Upper lobe of right lung (tissue), 1 donor: ENCODE measurements around the gene ELN. TPM values are rescaled to one million over a fixed set of nuclear protein-coding genes. Genes with fewer than 3 reads are reported as not detected.
A peak's percentile ranks its signal among the peaks of the same experiment; 100 is the strongest.

Source experiments
- ATAC-seq: fragments of 200-7000 bp; cut with Tn5 transposase; one replicate; pipeline ENCODE4 v1.9.1; 2020; ENCODE audit warnings: mild to moderate bottlenecking, moderate library complexity
- DNase-seq: peaks from one replicate; pipeline ENCODE4 v3.0.0-alpha.2; 2020
- H3K27ac ChIP-seq: fragments of 200-600 bp; one replicate; pipeline ENCODE4 v1.8.0; 2022
- H3K27me3 ChIP-seq: fragments of 200-600 bp; one replicate; pipeline ENCODE4 v1.8.0; 2022; ENCODE audit warnings: mild to moderate bottlenecking
- H3K36me3 ChIP-seq: fragments of 200-600 bp; one replicate; pipeline ENCODE4 v1.8.0; 2022
- H3K4me1 ChIP-seq: fragments of 200-600 bp; one replicate; pipeline ENCODE4 v1.8.0; 2022
- H3K4me3 ChIP-seq: fragments of 200-600 bp; one replicate; pipeline ENCODE4 v1.8.0; 2022; ENCODE audit warnings: mild to moderate bottlenecking
- H3K9me3 ChIP-seq: fragments of 200-600 bp; one replicate; pipeline ENCODE4 v1.8.0; 2022
- CTCF ChIP-seq: fragments of 200-600 bp; IDR thresholded peaks from one replicate; pipeline ENCODE4 v1.8.0; 2022; ENCODE audit warnings: antibody characterized with exemption
- intact Hi-C: fragments of 100-400 bp; cut with DNase I; formaldehyde crosslinking; loops from one replicate; pipeline ENCODE4 v1.11.0; 2022
- total RNA-seq: library from RNA; stranded (reverse); fragmentation: NEBNext Ultra II Directional; extraction: Animal tissue kit (Norgen Biotek cat#: 25700); gene quantifications from one replicate; pipeline ENCODE4 v1.2.1, GENCODE V29; 2021
- donor health status: DM: no; HTN: yes; CAD: no; lungs with severe emphysema.

The ELN gene
- total RNA-seq, 1 donor from 2014 or later = 231 TPM

- H3K36me3 ChIP-seq = peaks cover 22% of the 10 kb centered on the region
- ATAC-seq (no peak), DNase-seq (no peak)
- H3K4me1 ChIP-seq = peaks cover 18% of the 10 kb centered on the region
- TF ChIP-seq CTCF = no peak
- no peaks in the 10 kb centered on the region for H3K9me3 ChIP-seq
- no peak overlapping the region for H3K4me3 ChIP-seq
- H3K27ac ChIP-seq = peak overlapping the region; percentile 6
- intact Hi-C loops = no loop called here
- no peaks in the 10 kb centered on the region for H3K27me3 ChIP-seq
Measured at GRCh38 chr7:74097937-74098614, 70.1 kb downstream of the ELN start.

GRCh38 chr7:74099031-74099430, 71.1 kb downstream of the ELN start:
- intact Hi-C loops = no loop called here
- DNase-seq = no peak
- no peaks in the 10 kb centered on the region for H3K9me3 ChIP-seq
- H3K4me3 ChIP-seq = no peak overlapping the region
- peaks cover 9% of the 10 kb centered on the region for H3K4me1 ChIP-seq
- H3K27ac ChIP-seq = no peak overlapping the region
- peaks cover 24% of the 10 kb centered on the region for H3K36me3 ChIP-seq
- no peak for ATAC-seq
- no peak for TF ChIP-seq CTCF
- H3K27me3 ChIP-seq = no peaks in the 10 kb centered on the region

DNA sequence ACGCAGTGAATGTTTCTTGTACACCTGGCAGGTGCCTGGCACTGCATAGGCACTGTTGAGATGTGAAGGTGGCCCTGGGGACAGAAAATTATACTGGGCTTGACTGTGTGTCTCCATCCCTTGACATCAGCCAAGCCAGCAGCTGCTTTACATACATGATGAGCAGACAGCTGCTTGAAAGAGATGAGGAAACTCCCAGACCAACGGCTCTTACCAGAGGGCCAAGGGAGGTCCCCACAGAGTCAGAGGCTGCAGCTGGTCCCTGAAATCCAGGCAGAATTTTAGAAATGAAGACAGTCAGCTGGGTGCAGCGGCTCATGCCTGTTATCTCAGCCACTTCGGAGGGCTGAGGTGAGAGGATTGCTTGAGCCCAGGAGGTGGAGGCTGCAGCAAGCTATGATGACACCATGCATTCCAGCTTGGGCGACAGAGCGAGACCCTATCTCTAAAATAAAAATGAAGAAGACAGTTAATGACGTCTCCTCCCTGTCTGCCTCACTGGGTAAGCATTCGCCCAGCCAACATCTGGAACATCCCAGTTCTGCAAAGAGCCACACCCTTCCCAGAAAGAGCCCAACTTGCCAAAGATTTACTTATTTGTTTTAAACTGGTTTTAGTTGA, 73.2 kb downstream of the ELN start:
- Histone ChIP-seq H3K9me3 (no peaks in the 10 kb centered on the region), H3K36me3 (peaks cover 40% of the 10 kb centered on the region), H3K27me3 (no peaks in the 10 kb centered on the region), H3K4me3 (no peak overlapping the region), H3K4me1 (no peaks in the 10 kb centered on the region), H3K27ac (no peak overlapping the region)
- ATAC-seq (no peak), DNase-seq (no peak)
- intact Hi-C loops = no loop called here
- TF ChIP-seq CTCF = no peak

GRCh38 chr7:74103219-74103772, 75.3 kb downstream of the ELN start:
- Histone ChIP-seq H3K27me3 (no peaks in the 10 kb centered on the region), H3K36me3 (peaks cover 54% of the 10 kb centered on the region), H3K4me3 (no peak overlapping the region), H3K27ac (no peak overlapping the region), H3K9me3 (no peaks in the 10 kb centered on the region), H3K4me1 (no peaks in the 10 kb centered on the region)
- ATAC-seq (no peak), DNase-seq (no peak)
- TF ChIP-seq CTCF = no peak
- intact Hi-C loops = no loop called here

DNA sequence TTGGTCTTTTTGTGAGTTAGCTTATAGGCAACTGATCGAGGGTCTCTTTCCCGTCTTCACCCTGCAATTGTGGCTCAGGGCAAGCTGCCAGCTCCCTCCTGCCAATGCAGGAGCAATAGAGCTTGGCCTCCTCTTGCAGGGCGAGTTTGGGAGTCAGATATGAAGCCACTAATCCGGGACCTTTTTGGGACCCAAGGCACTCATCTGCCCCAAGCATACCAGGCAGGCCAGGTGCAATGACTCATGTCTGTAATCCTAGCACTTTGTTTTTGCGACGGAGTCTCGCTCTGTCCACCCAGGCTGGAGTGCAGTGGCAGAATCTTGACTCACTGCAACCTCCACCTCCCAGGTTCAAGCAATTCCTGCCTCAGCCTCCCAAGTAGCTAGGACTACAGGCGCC, 76.7 kb downstream of the ELN start:
- intact Hi-C loops = no loop called here
- H3K27ac ChIP-seq = no peak overlapping the region
- H3K36me3 ChIP-seq = peaks cover 60% of the 10 kb centered on the region
- ATAC-seq (no peak), DNase-seq (no peak)
- no peak overlapping the region for H3K4me3 ChIP-seq
- no peaks in the 10 kb centered on the region for H3K9me3 ChIP-seq
- H3K4me1 ChIP-seq = no peaks in the 10 kb centered on the region
- no peaks in the 10 kb centered on the region for H3K27me3 ChIP-seq
- no peak for TF ChIP-seq CTCF
